ENCODE data around the gene KCNK4. TPM values are rescaled to one million over a fixed set of nuclear protein-coding genes. Genes with fewer than 3 reads are reported as not detected.

KCNK4 gene
- total RNA-seq, 2 donors from 2014 or later = not detected

DNA sequence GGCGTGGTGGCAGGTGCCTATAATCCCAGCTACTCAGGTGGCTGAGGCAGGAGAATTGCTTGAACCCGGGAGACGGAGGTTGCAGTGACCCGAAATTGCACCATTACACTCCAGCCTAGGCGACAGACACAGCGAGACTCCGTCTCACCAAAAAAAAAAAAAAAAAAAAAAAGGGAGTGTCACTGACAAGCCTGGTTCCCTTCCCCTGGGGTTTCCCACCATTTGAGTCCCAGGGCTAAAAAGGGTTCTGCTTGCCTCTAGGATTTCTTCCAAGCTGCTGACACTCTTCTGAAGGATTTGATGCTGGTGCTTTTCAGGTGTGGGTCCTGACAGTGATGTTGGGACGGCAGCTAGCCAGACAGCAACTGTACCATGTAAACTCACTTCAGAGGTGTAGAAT lies 47.6 kb downstream of the KCNK4 start:
- intact Hi-C loops (cut with DNase I) = no loop called here
- ATAC-seq (no peak), DNase-seq (no peak)
- Histone ChIP-seq H3K27ac (no peak overlapping the region), H3K4me1 (peaks cover 11% of the 10 kb centered on the region), H3K27me3 (no peaks in the 10 kb centered on the region), H3K36me3 (replicated peaks in 1 of 2; ENCODE audit: insufficient read depth in 1 of 2, low read depth in 2 of 2) (no peaks in the 10 kb centered on the region), H3K4me3 (no peak overlapping the region), H3K9me3 (no peaks in the 10 kb centered on the region)
- WGBS, 2 donors = 83 to 93% methylated on average over 7 to 8 of the region's 8 CpGs
- TF ChIP-seq POLR2A (IDR thresholded peaks at IDR 0.05) = no peak
- TF ChIP-seq, protein P1, sequence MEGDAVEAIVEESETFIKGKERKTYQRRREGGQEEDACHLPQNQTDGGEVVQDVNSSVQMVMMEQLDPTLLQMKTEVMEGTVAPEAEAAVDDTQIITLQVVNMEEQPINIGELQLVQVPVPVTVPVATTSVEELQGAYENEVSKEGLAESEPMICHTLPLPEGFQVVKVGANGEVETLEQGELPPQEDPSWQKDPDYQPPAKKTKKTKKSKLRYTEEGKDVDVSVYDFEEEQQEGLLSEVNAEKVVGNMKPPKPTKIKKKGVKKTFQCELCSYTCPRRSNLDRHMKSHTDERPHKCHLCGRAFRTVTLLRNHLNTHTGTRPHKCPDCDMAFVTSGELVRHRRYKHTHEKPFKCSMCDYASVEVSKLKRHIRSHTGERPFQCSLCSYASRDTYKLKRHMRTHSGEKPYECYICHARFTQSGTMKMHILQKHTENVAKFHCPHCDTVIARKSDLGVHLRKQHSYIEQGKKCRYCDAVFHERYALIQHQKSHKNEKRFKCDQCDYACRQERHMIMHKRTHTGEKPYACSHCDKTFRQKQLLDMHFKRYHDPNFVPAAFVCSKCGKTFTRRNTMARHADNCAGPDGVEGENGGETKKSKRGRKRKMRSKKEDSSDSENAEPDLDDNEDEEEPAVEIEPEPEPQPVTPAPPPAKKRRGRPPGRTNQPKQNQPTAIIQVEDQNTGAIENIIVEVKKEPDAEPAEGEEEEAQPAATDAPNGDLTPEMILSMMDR (IDR thresholded peaks at IDR 0.05) = no peak

DNA sequence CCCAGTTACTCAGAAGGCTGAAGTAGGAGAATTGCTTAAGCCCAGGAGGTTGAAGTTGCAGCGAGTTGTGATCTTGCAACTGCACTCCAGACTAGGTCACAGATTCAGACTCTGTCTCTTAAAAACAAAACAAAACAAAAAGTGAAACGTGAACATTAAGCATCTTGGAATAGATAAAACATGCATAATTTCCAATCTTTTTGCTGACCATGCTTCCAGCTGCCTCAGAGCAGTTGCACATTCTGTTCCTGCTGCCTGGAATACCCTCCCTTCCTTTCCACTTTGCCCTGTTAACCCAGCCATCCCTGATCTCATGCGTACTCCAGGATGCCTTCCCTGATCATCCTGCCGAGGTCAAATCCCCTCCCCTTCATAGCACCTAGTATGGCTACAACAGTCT lies 48.2 kb downstream of the KCNK4 start:
- H3K27ac ChIP-seq = no peak overlapping the region
- ATAC-seq = no peak

DNA sequence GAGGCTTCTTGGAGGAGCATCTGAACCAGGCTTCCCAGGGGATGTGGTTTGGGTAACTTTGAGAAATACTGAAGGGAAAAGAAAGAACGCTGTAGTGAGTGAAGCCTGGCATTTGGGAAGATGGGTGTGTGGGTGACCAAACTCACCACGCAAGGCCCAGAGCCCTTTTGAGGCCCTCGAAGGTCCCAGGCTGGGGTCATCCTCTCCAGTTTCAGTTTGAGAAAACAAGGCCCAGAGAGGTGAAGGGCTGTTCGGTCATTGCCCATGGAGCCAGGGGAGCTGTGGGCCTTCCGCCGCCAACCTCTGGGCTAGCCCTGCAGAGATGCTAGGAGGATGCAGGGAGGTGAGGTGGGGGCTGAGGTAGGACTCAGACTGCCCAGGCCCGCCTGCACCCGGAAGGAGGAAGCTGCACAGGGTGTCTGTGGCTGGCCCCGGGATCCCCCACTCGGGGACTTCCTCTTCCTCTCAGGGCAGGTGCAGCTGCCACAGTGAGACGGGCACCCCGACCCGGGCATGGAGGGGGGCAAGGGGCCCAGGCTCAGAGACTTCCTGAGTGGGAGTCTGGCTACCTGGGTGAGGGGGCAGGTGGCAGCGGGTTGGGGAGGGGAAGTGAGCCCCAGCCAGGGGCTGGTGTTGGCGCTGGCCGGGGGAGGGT lies 48.8 kb downstream of the KCNK4 start, which contains the start of gene CCDC88B:
Gene CCDC88B (plus strand): TSS at position 451 of the 655 bp plus-strand sequence. CDS start 63 bp downstream, at position 514.
- DNase-seq (peak in 3 of 4 donors; percentile 16 to 61 (median 31)), ATAC-seq (no peak)
- no peaks in the 10 kb centered on the region for H3K9me3 ChIP-seq
- peaks cover 11% of the 10 kb centered on the region for H3K4me1 ChIP-seq
- 57 to 90% methylated on average over 9 to 16 of the region's 16 CpGs for WGBS, 2 donors
- no peaks in the 10 kb centered on the region for H3K27me3 ChIP-seq
- H3K36me3 ChIP-seq (replicated peaks in 1 of 2; ENCODE audit: insufficient read depth in 1 of 2, low read depth in 2 of 2) = no peaks in the 10 kb centered on the region
- TF ChIP-seq, protein P1 (IDR thresholded peaks at IDR 0.05) = no peak
- no peak for TF ChIP-seq POLR2A (IDR thresholded peaks at IDR 0.05)
- intact Hi-C loops (cut with DNase I) = no loop called here
- no peak within 1 kb of the TSS for H3K4me3 ChIP-seq
- H3K27ac ChIP-seq = no peak within 1 kb of the TSS

More for the DNA sequence above, 48.2 kb downstream of the KCNK4 start:
- Histone ChIP-seq H3K9me3 (no peaks in the 10 kb centered on the region), H3K27me3 (no peaks in the 10 kb centered on the region), H3K4me1 (peaks cover 11% of the 10 kb centered on the region), H3K4me3 (no peak overlapping the region), H3K36me3 (replicated peaks in 1 of 2; ENCODE audit: insufficient read depth in 1 of 2, low read depth in 2 of 2) (no peaks in the 10 kb centered on the region)
- intact Hi-C loops (cut with DNase I) = no loop called here
- 60 to 65% methylated on average over 4 of the region's 4 CpGs for WGBS, 2 donors
- TF ChIP-seq POLR2A (IDR thresholded peaks at IDR 0.05) = no peak
- TF ChIP-seq, protein P1 (IDR thresholded peaks at IDR 0.05) = no peak
- DNase-seq = no peak

DNA sequence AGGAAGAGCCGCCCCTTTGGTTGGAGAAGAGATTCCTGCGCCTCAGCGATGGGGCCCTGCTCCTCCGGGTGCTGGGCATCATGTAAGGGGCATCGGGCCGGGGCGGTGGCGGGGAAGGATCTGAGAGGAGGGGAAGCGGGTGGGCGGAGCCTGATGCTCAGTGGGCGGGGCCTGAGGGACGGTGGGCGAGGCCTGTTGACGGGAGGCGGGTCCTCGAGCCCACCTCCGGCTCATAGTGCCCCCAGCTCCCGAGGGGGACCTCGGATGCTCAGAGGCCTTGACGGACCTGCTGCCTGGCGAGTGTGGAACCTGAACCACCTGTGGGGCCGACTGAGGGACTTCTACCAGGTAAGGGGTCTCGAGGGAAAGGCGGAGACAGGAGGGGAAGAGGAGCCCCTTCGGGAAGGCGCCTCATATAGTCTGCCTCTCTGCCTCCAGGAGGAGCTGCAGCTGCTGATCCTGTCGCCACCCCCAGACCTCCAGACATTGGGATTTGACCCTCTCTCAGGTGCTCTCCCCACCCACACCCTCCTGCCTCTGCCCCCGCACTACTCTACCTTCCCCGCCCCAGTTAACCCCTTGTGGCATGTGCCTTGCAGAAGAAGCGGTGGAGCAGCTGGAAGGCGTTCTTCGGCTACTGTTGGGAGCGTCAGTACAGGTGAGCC lies 49.7 kb downstream of the KCNK4 start:
- H3K9me3 ChIP-seq = no peaks in the 10 kb centered on the region
- H3K27ac ChIP-seq = no peak overlapping the region
- ATAC-seq (no peak), DNase-seq (peak in 2 of 4 donors; percentile 19 to 24)
- no peak overlapping the region for H3K4me3 ChIP-seq
- no peaks in the 10 kb centered on the region for H3K27me3 ChIP-seq
- TF ChIP-seq POLR2A (IDR thresholded peaks at IDR 0.05) = peak in 1 of 3 donors; percentile 12
- TF ChIP-seq, protein P1 (IDR thresholded peaks at IDR 0.05) = no peak
- intact Hi-C loops (cut with DNase I) = no loop called here
- 43 to 64% methylated on average over 25 to 33 of the region's 33 CpGs for WGBS, 2 donors
- no peaks in the 10 kb centered on the region for H3K36me3 ChIP-seq (replicated peaks in 1 of 2; ENCODE audit: insufficient read depth in 1 of 2, low read depth in 2 of 2)
- peaks cover 11% of the 10 kb centered on the region for H3K4me1 ChIP-seq
